C4-2B (cell line): ENCODE data around the gene PRKCZ.

ENCODE experiments used
- H3K27ac ChIP-seq: fragments of 450-650 bp; 2 replicates; pipeline ENCODE4 v1.5.1; 2017
- CTCF ChIP-seq: fragments of 450-650 bp; conservative IDR thresholded peaks from 2 replicates; pipeline ENCODE4 v1.5.1; 2017; ENCODE audit warnings: mild to moderate bottlenecking
- ZFX ChIP-seq: fragments of 450-650 bp; IDR thresholded peaks from 2 replicates; pipeline ENCODE4 v1.6.1; 2017

Gene PRKCZ

DNA sequence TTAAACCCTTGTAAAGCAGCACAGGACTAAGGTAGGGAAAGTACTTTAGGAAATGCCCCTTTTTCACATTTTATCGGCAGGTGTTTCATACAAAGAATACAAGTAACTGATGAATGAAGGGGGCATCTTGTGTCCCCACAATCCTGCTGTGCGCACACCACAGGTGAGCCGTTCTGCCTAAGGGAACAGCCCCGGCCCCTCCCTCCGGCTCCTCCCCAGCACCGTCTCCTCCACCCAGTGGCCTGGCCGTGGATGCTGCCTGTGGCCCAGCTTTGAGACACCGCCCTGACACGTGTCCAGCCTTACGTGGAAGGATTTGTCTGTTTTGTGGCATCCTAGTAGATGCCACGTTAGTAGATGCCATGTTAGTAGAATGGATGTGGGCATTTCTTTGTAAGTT, 131.5 kb downstream of the PRKCZ start:
- TF ChIP-seq CTCF (no peak), ZFX (no peak)
- H3K27ac ChIP-seq: no peak overlapping the region

- H3K27ac ChIP-seq: no peak overlapping the region
- TF ChIP-seq ZFX (no peak), CTCF (no peak)
These were observed 132.2 kb downstream of the PRKCZ start for GRCh38 chr1:2182376-2182775.

DNA sequence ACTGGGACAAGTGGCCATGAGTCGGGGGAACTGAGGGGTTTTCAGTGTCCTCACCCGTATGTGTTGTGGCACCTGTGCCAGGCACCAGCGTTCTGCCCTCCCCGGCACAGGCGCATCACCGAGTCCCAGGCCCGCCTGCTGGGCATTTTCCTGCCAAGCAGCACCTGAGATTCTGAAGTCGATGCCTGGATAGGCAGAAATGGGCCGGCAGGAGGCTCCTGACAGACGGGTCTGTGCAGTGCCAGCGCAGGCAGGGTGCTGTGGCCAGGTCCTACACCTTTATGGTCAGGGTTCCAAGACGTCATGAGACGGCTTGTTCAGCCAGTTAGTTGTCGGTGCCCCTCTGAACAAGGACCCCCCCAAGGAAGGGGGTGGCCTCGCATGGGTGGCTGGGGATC, 133.7 kb downstream of the PRKCZ start:
- H3K27ac ChIP-seq: no peak overlapping the region
- TF ChIP-seq ZFX (no peak), CTCF (no peak)

DNA sequence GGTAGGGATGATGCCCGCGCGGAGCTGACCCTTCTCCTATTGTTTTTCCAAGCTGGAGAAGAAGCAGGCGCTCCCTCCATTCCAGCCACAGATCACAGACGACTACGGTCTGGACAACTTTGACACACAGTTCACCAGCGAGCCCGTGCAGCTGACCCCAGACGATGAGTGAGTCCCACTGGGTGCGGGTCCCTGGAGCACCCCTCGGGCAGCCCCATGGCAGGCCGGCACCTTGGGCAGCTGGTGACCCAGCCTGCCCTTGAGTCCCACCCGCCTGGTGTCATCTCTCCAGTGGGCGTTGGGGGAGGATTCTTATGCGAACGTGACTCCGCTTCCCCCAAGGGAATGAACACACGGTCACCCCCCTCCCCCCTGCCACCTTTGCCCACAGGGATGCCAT, 134.3 kb downstream of the PRKCZ start:
- H3K27ac ChIP-seq: no peak overlapping the region
- TF ChIP-seq ZFX (no peak), CTCF (no peak)

GRCh38 chr1:2184934-2185333, 134.7 kb downstream of the PRKCZ start:
- H3K27ac ChIP-seq: no peak overlapping the region
- TF ChIP-seq CTCF: no peak
- TF ChIP-seq ZFX: no peak

DNA sequence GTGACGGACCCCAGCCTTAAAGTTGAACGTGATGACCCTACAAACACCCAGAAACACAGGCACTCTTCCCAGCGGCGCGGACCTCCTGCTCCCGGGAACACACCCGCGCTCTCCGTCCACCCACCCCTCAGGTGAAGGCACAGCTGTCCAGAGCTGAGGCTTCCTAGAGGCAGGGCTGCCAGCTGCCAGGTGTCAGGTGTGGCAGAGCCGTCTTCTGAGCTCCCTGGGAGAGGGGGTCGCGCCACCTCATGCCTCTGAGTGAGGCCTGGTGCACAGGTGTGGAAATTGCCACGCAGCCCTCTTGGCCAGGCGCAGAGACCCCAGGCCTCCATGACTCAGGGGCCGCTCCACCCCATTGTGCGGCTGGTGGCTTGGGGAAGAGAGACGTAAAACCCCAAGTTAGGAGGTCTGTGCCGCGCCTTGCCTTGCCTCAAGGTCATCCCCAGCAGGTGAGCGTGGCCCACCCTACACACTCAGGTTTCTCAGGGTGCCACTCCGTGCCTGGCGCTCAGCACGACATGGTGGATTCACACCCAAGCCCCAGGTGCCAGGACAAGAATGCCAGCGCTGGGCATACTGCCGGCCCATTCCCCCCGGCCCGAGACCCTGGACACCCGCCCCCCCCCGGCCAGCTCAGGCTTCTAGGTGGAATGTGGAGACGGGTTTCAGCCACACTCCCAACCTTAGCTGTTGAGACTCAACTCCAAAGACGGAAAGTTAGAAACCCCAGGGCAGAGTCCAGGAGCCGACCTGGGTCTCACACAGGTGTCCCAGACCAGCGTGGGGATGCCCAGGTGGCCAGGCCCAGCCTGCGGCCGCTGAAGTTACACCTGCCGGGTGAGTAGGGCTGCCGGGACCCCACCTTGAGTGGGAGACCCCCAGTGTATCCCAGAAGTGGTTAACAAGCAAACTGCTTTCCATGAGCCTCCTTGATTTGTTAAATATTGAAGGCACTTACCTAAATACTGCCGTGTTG, 136.0 kb downstream of the PRKCZ start:
- no peak for TF ChIP-seq ZFX
- no peak for TF ChIP-seq CTCF
- no peak overlapping the region for H3K27ac ChIP-seq

DNA sequence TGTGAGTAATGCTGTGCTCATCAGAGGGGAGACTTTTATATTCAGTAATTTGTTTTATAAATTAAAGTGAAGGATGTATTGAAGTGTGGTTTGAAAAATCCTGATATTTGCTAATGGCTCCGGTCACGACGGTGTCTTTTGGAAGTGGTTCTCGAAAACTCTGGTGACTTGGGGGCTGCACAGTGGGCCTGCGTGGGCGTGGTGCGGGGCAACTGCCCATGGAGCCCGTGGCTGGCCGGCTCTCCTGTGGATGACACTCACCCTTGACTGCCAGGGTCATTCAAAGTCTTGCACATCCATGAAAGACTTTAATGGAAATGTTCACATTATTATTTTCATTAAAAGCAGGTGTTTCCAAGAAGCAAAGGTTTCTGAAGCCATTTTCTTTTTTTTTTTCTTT, 136.7 kb downstream of the PRKCZ start:
- TF ChIP-seq ZFX: no peak
- no peak for TF ChIP-seq CTCF
- no peak overlapping the region for H3K27ac ChIP-seq
